ENCODE measurements around the gene GABRD. TPM values are rescaled to one million over a fixed set of nuclear protein-coding genes. Genes with fewer than 3 reads are reported as not detected.

GABRD gene
- total RNA-seq, 2 experiments from 2014 or later: not detected

DNA sequence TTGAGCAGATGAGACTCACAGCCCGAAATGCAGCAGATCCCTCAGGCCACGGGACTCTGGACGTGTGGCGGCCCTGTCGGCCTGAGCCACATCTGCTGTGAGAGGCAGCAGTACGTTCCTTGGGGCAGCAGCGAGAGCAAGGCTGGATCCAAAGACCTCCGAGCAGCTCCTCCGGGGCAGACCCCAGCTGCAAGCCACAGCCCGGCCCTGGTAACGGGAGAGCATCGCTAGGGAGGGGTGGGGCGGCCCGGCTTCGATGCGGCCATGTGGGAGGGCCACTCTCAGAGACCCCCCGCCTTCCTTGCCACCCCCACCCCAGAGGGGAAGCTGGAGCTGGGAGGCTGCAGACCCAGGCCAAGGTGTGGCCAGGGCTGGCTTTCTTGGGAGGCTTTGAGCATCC lies 48.8 kb downstream of the GABRD start:
- DNase-seq: no peak
- POLR2A ChIA-PET: no interaction called here
- H3K4me3 Mint-ChIP-seq: no peak overlapping the region

DNA sequence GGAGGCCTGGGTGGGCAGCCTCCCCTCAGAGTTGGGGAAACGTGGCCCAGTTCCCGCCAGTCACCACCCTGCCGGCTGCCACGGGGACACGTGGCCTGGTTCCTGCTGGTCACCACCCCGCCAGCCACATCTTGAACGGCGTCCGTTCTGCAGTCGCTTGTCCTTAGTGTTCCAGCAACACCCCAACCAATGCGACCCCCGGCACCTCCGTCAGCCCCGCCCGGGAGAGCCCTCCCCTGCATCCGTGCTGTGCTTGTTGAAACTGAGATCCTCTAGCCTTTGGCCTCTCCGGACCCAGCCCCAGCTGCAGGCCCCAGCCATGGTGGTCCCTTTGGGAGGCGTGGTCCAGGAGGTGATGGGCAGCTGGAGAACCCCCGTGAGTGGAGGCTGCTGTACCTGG lies 49.8 kb downstream of the GABRD start:
- DNase-seq: no peak
- peaks cover 4% of the 10 kb centered on the region for H3K36me3 Mint-ChIP-seq
- no peaks in the 10 kb centered on the region for H3K27me3 Mint-ChIP-seq
- H3K27ac Mint-ChIP-seq: no peak overlapping the region
- peaks cover 3% of the 10 kb centered on the region for H3K9me3 Mint-ChIP-seq
- no peak overlapping the region for H3K4me3 Mint-ChIP-seq
- POLR2A ChIA-PET: no interaction called here
- H3K4me1 Mint-ChIP-seq: no peaks in the 10 kb centered on the region
- no peak for ATAC-seq (ENCODE audit: low read depth)

More for the DNA sequence above, 48.8 kb downstream of the GABRD start:
- Mint-ChIP-seq H3K27me3 (no peaks in the 10 kb centered on the region), H3K36me3 (peaks cover 4% of the 10 kb centered on the region), H3K9me3 (peaks cover 3% of the 10 kb centered on the region), H3K27ac (no peak overlapping the region), H3K4me1 (no peaks in the 10 kb centered on the region)
- ATAC-seq (ENCODE audit: low read depth): no peak

DNA sequence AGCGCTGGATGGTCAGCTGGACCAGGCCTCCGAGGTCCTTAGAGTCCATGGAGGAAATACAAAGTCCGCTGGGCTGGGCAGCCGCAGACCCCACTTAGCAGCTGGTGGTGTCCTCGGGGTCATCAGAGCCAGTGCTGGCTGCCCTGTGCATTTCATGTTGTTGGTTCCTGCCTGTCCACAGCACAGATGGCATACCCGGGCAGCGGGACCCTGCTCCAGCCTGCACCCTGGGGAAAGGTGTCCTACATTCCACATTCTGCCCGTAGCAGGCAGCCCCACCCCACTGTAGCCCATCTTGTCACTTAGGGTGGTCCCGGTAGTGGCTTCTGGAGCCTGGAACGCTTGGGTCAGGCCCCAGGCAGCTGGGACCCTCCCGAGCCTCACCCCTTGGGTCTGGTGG lies 50.9 kb downstream of the GABRD start:
- POLR2A ChIA-PET: no interaction called here
- H3K27ac Mint-ChIP-seq: no peak overlapping the region
- no peaks in the 10 kb centered on the region for H3K27me3 Mint-ChIP-seq
- H3K9me3 Mint-ChIP-seq: peaks cover under 1% of the 10 kb centered on the region
- no peak for ATAC-seq (ENCODE audit: low read depth)
- DNase-seq: no peak
- H3K4me3 Mint-ChIP-seq: no peak overlapping the region
- H3K4me1 Mint-ChIP-seq: no peaks in the 10 kb centered on the region
- H3K36me3 Mint-ChIP-seq: peaks cover under 1% of the 10 kb centered on the region

DNA sequence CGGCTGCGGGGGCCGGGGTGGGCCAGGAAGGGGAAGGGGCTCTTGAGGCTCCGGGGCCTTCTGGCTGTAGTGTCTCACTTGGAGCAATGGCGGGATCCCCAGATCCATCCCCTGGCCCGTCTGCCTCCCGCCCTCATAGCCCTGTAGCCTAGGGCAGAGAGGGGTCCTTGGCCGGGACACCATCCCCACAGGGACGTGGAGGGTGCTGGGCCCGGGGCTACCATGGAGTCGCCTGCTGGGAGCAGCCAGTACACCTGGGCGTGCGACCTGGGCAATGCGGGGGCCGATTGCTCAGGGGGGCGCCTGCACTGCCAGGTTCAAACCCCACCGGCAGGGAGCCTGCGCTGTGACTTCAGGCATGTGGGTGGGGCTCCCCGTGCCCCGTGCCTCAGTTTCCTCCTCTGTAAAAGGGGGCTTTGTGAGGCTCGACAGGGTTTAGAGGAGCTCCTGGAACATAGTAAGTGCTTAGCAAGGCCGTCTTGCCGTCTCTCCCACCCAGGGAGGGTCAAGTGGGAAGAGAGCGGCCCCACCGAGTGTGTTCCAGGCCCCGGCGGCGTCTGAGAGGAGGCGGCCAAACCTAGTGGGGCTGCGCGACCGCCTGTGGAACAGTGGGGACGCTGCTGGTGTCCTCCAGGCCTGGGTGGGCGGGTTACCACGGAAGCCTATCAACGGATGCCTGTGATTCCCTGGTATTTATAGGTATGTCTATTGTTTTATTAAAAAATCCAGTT lies 51.8 kb downstream of the GABRD start:
- H3K4me3 Mint-ChIP-seq: no peak overlapping the region
- H3K36me3 Mint-ChIP-seq: no peaks in the 10 kb centered on the region
- no peaks in the 10 kb centered on the region for H3K27me3 Mint-ChIP-seq
- H3K27ac Mint-ChIP-seq: no peak overlapping the region
- POLR2A ChIA-PET: no interaction called here
- ATAC-seq (ENCODE audit: low read depth) (no peak), DNase-seq (no peak)
- no peaks in the 10 kb centered on the region for H3K9me3 Mint-ChIP-seq
- H3K4me1 Mint-ChIP-seq: no peaks in the 10 kb centered on the region

DNA sequence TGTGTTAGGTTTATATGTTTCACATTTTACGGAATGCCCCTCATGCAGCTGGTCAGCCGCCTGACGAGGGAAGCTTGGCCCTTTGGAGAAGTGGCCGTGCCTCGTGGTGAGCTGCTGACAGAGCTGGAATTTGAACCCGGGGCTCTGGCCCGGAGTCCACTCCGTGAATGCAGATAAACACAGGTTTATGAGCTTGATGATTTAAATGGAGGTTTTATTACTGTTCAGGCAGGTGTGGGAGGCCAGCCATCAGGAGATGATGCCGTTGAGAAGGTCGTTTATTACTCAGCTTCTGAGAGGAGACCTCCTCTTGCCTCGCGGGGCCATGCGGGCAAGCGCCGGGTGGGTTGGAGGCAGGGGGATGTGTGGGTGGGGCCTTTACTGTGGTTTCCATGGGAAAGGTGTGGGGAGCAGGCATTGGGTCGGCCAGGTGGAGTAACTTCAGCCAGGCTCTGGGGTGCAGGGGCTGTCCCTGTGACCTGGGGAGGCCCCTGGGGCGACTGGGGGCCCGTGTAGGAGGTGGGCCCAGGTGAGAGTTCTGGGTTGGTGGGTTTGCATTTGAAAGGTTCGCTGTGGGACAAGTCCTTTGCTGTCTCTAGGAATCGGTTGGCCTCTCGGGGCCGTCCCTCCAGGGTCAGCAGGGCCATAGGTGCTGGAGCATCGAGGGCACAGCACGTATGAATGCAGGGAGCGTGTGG lies 53.1 kb downstream of the GABRD start:
- POLR2A ChIA-PET: no interaction called here
- Mint-ChIP-seq H3K27me3 (no peaks in the 10 kb centered on the region), H3K9me3 (no peaks in the 10 kb centered on the region), H3K36me3 (peaks cover 5% of the 10 kb centered on the region), H3K4me1 (no peaks in the 10 kb centered on the region), H3K27ac (no peak overlapping the region), H3K4me3 (no peak overlapping the region)
- DNase-seq (no peak), ATAC-seq (ENCODE audit: low read depth) (no peak)

DNA sequence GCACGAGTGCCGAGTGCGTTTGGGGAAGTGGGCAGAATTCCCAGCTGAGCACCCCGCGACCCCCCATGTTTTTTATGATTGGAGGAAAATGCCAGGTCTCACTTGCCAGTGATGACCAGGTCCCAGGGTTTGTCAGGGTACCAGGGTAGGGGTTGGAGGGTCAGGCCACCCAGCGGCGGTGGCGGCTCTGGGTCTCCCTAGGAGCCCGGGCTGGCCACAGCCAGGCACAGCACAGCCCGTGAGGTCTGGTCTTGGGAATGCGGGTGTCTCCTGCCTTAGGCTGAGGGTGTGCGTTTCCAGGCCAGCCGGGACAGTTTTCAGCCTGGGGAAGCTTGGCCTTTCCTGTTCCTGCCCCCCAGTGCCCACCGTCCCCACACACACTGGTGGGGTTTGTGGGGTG lies 53.7 kb downstream of the GABRD start:
- Mint-ChIP-seq H3K27ac (no peak overlapping the region), H3K9me3 (peaks cover 4% of the 10 kb centered on the region), H3K4me3 (no peak overlapping the region), H3K27me3 (no peaks in the 10 kb centered on the region), H3K4me1 (no peaks in the 10 kb centered on the region), H3K36me3 (peaks cover 10% of the 10 kb centered on the region)
- POLR2A ChIA-PET: no interaction called here
- ATAC-seq (ENCODE audit: low read depth) (no peak), DNase-seq (no peak)

DNA sequence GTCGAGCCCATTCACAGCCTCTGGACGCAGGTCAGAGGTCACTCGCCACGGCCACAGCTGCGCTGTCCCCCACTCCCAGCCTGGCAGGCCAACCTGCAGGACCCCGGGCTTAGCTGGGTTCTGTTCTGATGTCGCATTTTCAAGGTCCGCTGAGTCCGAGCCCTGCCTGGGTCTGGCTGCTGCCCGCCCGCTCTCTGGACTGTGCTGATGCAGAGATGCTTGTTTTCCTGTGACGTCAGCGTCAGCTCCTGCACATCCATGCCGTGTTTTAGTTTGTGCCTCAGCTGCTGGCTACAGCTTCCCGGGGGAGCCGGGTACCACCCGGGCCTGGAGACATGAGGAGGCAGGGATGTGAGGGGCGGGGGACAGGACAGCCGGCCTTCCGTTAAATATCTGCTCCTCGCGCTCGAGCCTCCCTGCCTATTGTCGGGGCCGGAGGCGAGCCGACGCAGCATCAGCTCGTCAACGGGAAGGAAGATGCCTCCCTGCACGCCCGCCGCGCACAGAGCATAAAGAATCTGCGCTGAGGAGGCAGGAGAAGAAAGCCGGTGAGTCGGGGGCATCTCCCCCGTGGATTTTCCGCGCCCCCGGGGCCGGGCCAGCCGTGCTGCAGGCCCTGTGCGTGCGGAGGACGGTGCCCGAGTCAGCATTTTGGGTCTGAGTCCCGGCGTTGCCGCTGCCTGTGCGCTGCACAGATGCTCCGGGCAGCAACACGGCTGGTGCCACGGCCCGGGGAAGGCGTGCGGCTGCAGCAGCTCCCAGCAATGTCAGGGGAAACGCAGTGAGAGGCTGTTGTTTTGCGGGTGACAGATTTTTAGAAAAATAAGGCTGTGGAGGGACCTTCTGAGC lies 54.5 kb downstream of the GABRD start:
- no peaks in the 10 kb centered on the region for H3K4me1 Mint-ChIP-seq
- ATAC-seq (ENCODE audit: low read depth) (no peak), DNase-seq (no peak)
- H3K36me3 Mint-ChIP-seq: peaks cover 12% of the 10 kb centered on the region
- no peaks in the 10 kb centered on the region for H3K27me3 Mint-ChIP-seq
- H3K27ac Mint-ChIP-seq: no peak overlapping the region
- POLR2A ChIA-PET: no interaction called here
- no peak overlapping the region for H3K4me3 Mint-ChIP-seq
- H3K9me3 Mint-ChIP-seq: peaks cover 11% of the 10 kb centered on the region

DNA sequence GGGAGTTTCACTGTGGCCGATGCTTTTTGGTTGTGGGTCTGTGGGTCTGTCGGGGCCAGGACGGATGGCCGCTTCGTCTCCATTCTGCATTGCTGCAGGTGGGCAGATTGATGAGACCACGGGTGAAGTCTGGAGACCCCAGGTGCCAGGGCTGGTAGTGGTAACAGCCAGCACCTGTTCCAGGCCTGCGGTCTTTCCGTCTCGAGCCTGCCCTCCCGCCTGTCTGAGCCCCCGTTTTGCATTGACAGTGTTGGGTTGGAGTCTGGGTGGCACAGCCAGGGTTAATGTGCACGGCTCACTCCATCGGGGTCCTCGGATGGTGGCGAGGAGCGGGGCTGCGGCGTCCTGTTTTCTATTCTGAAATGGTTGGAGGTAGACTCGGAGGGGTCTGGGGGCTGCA lies 55.3 kb downstream of the GABRD start:
- POLR2A ChIA-PET: no interaction called here
- no peaks in the 10 kb centered on the region for H3K27me3 Mint-ChIP-seq
- H3K4me3 Mint-ChIP-seq: no peak overlapping the region
- ATAC-seq (ENCODE audit: low read depth) (no peak), DNase-seq (no peak)
- no peaks in the 10 kb centered on the region for H3K4me1 Mint-ChIP-seq
- H3K9me3 Mint-ChIP-seq: peaks cover 12% of the 10 kb centered on the region
- H3K27ac Mint-ChIP-seq: no peak overlapping the region
- H3K36me3 Mint-ChIP-seq: peaks cover 12% of the 10 kb centered on the region

DNA sequence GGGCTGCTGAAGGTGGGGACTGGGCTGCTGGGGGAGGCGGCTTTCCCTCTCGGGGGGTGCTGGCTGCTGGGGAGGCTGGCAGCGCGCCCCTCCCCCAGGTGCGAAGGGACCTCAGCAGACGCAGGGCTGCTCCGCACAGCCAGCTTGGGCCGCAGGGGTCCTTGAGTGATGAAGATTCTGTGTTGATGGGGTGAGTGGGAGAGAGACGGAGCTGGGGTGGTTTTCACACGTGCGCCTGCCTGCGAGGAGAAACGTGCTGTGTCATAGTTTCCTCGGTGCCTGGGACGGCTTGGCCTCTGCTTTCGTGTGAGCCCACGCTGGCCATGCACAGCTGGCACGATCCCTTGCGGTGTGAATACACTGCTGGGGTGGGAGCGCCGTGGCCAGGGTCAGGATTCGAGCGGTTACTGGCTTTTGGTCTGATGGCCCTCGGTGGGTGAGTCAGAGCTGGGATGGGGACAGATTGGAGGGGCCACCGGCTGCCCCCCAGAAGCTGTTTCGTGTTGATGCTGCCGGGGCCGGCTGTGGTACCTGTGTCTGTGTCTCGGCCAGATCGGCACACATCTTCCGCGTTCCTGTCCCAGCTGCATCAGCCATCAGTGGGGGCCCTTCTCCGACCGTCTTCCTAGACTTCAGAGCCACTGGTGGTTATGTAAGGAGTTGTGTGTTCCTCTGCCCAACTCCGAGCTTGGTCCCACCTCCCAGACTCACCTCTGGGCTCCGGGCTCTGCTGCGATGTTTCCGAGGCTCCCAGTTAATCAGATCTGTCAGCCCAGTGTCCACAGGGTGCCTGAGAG lies 56.0 kb downstream of the GABRD start:
- no peak for DNase-seq
- Mint-ChIP-seq H3K36me3 (peaks cover 14% of the 10 kb centered on the region), H3K27ac (no peak overlapping the region), H3K9me3 (peaks cover 14% of the 10 kb centered on the region), H3K4me1 (no peaks in the 10 kb centered on the region), H3K27me3 (no peaks in the 10 kb centered on the region), H3K4me3 (no peak overlapping the region)
- no peak for ATAC-seq (ENCODE audit: low read depth)
- POLR2A ChIA-PET: no interaction called here

DNA sequence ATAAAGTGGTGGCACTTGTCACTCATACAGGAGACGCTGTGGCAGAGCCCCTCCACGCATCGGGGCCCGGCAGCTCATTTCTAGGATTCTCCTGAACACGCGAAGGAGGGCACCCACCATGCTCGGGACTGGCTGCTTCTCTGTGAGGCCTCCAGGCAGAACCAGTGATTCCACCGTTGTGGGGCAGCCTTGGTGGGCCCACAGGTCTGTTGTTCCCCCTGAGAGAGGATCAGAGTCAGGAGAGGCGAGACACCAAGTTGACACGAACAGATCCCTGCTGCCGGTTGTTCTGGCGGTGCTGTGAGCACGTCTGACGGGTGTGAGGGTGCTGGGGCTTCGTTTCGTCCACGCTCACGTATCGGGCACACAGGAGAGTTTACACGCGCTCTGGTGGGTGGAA lies 57.7 kb downstream of the GABRD start:
- POLR2A ChIA-PET: no interaction called here
- no peak for ATAC-seq (ENCODE audit: low read depth)
- no peaks in the 10 kb centered on the region for H3K27me3 Mint-ChIP-seq
- DNase-seq: no peak
- H3K27ac Mint-ChIP-seq: no peak overlapping the region
- no peak overlapping the region for H3K4me3 Mint-ChIP-seq
- no peaks in the 10 kb centered on the region for H3K4me1 Mint-ChIP-seq
- peaks cover 14% of the 10 kb centered on the region for H3K36me3 Mint-ChIP-seq
- H3K9me3 Mint-ChIP-seq: peaks cover 14% of the 10 kb centered on the region

DNA sequence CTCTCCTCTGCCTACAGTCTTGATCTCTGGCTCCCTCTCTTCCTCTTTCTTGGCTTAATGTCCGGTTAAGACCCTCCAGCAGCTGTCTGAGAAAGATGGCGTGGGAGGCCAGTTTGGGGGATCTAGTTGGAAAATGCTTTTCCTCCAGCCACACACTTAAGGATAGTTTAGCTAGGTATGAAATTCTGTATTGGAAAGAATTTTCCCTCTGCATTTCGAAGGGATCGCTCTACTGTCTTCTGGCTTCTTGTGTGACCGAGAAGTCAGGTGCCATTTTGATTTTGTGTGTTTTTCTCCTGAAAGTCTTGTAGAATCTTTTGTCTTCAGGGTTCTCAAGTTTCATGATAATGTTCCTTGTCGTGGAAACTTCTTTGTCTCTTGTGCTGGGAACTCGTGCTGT lies 59.0 kb downstream of the GABRD start:
- ATAC-seq (ENCODE audit: low read depth) (no peak), DNase-seq (no peak)
- Mint-ChIP-seq H3K36me3 (peaks cover 14% of the 10 kb centered on the region), H3K9me3 (peaks cover 14% of the 10 kb centered on the region), H3K27me3 (no peaks in the 10 kb centered on the region), H3K27ac (no peak overlapping the region), H3K4me1 (no peaks in the 10 kb centered on the region), H3K4me3 (no peak overlapping the region)
- POLR2A ChIA-PET: no interaction called here

DNA sequence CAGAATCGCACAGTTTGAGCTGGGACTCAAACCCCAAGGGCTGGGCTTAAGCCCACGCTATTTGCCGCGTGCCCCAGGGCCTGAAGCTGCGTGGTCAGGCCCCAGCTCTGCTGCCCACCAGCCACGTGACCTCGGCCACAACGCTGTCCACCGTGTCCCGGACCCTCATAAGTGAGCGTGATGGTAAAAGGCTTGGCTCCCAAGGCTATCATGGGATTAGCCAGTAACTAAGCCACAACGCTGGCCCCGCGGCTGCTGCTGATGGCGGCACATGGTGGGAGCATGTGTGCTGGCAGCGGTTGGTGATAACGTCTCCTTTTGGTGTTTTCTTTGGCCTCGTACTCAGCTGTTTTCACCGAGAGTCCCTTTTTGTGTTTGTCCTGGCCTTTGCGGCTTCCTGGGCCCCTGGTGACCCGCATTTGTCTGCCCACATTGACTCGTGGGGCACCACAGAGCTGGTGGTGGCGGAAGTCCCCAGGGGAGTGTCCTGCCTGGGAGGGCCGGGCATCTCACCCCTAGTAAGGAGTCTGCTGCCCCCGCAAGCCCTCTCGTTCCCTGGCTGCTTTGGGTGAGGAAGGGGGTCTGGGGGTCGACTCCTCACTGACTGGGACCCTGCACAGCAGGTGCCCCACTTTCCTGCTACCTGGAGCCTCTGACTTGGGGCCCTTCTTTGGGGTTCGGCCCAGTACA lies 60.4 kb downstream of the GABRD start:
- POLR2A ChIA-PET: no interaction called here
- H3K36me3 Mint-ChIP-seq: peaks cover 14% of the 10 kb centered on the region
- no peak overlapping the region for H3K4me3 Mint-ChIP-seq
- peaks cover 14% of the 10 kb centered on the region for H3K9me3 Mint-ChIP-seq
- H3K27ac Mint-ChIP-seq: no peak overlapping the region
- no peaks in the 10 kb centered on the region for H3K27me3 Mint-ChIP-seq
- DNase-seq (no peak), ATAC-seq (ENCODE audit: low read depth) (no peak)
- H3K4me1 Mint-ChIP-seq: no peaks in the 10 kb centered on the region

DNA sequence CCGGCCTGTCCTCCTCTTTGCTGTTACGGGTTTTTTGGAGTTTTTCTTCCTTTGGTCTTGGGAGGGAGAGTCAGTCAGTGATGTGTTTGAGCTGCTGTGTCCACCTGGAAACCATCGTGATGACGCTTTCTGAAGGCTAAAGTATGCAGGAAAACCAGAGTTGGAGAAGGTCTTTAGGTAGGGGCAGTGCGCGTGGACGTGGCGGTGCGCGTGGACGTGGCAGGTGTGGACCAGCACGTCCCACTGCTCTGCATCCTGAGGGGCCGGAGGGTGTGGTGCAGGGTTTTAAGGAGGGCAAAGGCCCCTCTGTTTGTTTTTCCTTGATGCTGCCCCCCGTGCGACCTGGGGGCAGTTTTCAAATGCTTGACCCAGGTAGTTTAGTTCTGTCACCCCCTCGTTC lies 61.0 kb downstream of the GABRD start:
- DNase-seq: no peak
- H3K9me3 Mint-ChIP-seq: peaks cover 14% of the 10 kb centered on the region
- H3K4me1 Mint-ChIP-seq: no peaks in the 10 kb centered on the region
- no peak for ATAC-seq (ENCODE audit: low read depth)
- peaks cover 14% of the 10 kb centered on the region for H3K36me3 Mint-ChIP-seq
- H3K27ac Mint-ChIP-seq: no peak overlapping the region
- no peak overlapping the region for H3K4me3 Mint-ChIP-seq
- H3K27me3 Mint-ChIP-seq: no peaks in the 10 kb centered on the region
- POLR2A ChIA-PET: no interaction called here
